ENCODE data around the gene DMAC2.
"Not testable (repeated sequence)": the region's sequence is repeated elsewhere in the genome, so short reads cannot be mapped to it uniquely, and the experiment has no call there.

DMAC2 gene

GRCh38 chr19:41439441-41440222 is at the start of gene DMAC2:
DMAC2 (minus strand) TSS chr19:41439912; CDS start chr19:41439899, 13 bp downstream.
- DNase-seq, result peak; percentile 98

GRCh38 chr19:41486953-41487352 is 47.2 kb upstream of the DMAC2 start:
- not testable (repeated sequence) for DNase-seq

- DNase-seq, result no peak
These were observed 45.1 kb upstream of the DMAC2 start for GRCh38 chr19:41484822-41485221.

- DNase-seq, result no peak
These were observed 40.6 kb upstream of the DMAC2 start for GRCh38 chr19:41480336-41480735.

- DNase-seq, result no peak
These were observed 40.1 kb upstream of the DMAC2 start for GRCh38 chr19:41479757-41480191.

- no peak for DNase-seq
These were observed 39.4 kb upstream of the DMAC2 start for GRCh38 chr19:41478875-41479756.

GRCh38 chr19:41478171-41478570 is 38.5 kb upstream of the DMAC2 start:
- DNase-seq, result no peak

- no peak for DNase-seq
These were observed 36.9 kb upstream of the DMAC2 start for GRCh38 chr19:41476583-41476982.

GRCh38 chr19:41463257-41464256 is 23.8 kb upstream of the DMAC2 start:
- not testable (repeated sequence) for DNase-seq

- DNase-seq, result no peak
These were observed 22.8 kb upstream of the DMAC2 start for GRCh38 chr19:41462497-41462896.

- DNase-seq, result no peak
These were observed 17.5 kb upstream of the DMAC2 start for GRCh38 chr19:41457241-41457640.

GRCh38 chr19:41456342-41456918 is 16.7 kb upstream of the DMAC2 start:
- no peak for DNase-seq

- no peak for DNase-seq
These were observed 16.2 kb upstream of the DMAC2 start for GRCh38 chr19:41455936-41456335.

GRCh38 chr19:41452584-41453275 is 13.0 kb upstream of the DMAC2 start:
- no peak for DNase-seq

GRCh38 chr19:41449865-41450178 is 10.1 kb upstream of the DMAC2 start:
- no peak for DNase-seq

- peak; percentile 79 for DNase-seq
These were observed 9.6 kb upstream of the DMAC2 start for GRCh38 chr19:41449079-41449864.

GRCh38 chr19:41447732-41448332 is 8.1 kb upstream of the DMAC2 start:
- DNase-seq, result no peak

GRCh38 chr19:41445575-41445974 is 5.9 kb upstream of the DMAC2 start:
- DNase-seq, result no peak

GRCh38 chr19:41443813-41444455 is 4.2 kb upstream of the DMAC2 start:
- DNase-seq, result no peak

Measured in stimulated activated CD4-positive, alpha-beta T cell treated with anti-CD3 and anti-CD28 coated beads, Interleukin-4, amount 100 ng/mL, for 24 hours (primary cell).